Endometrium (tissue), 2 donors: Measurements from ENCODE around the gene RNF126.

Source experiments
- FAIRE-seq: peaks from 2 replicates; lab custom pipeline; 2012; peaks lifted over from hg19 to GRCh38; lab: Jason Lieb, UNC
- donor health status: control.
- donor health status: control.

The RNF126 gene

GRCh38 chr19:662207-662961 is 630 bp downstream of the RNF126 start:
- no peak for FAIRE-seq

- FAIRE-seq, result no peak
These were observed 1.4 kb downstream of the RNF126 start for GRCh38 chr19:661427-662196.

- FAIRE-seq, result no peak
These were observed 2.1 kb downstream of the RNF126 start for GRCh38 chr19:660793-661426.

GRCh38 chr19:658916-659839 is 3.8 kb downstream of the RNF126 start:
- FAIRE-seq, result no peak

GRCh38 chr19:658059-658839 is 4.8 kb downstream of the RNF126 start:
- FAIRE-seq, result no peak

- no peak for FAIRE-seq
These were observed 5.4 kb downstream of the RNF126 start for GRCh38 chr19:657611-658010.

- no peak for FAIRE-seq
These were observed 6.1 kb downstream of the RNF126 start for GRCh38 chr19:656751-657559.

GRCh38 chr19:655691-656090 is 7.3 kb downstream of the RNF126 start:
- FAIRE-seq, result no peak

- no peak for FAIRE-seq
These were observed 9.6 kb downstream of the RNF126 start for GRCh38 chr19:653425-653824.

GRCh38 chr19:652467-653389 is 10.3 kb downstream of the RNF126 start:
- no peak for FAIRE-seq

- FAIRE-seq, result no peak
These were observed 11.0 kb downstream of the RNF126 start for GRCh38 chr19:651991-652390.

- no peak for FAIRE-seq
These were observed 11.7 kb downstream of the RNF126 start for GRCh38 chr19:651114-651818.

GRCh38 chr19:650121-650520 is 12.9 kb downstream of the RNF126 start:
- FAIRE-seq, result no peak

- no peak for FAIRE-seq
These were observed 13.9 kb downstream of the RNF126 start for GRCh38 chr19:648904-649801.

GRCh38 chr19:648305-648704 is 14.7 kb downstream of the RNF126 start:
- FAIRE-seq, result no peak

- FAIRE-seq, result no peak
These were observed 15.3 kb downstream of the RNF126 start for GRCh38 chr19:647566-648284.
